KMS-11 (cell line): Measurements from ENCODE around the gene FAM136A.

Experiments
- H2AFZ ChIP-seq: fragments of 200-600 bp; sonication (generic); 2 replicates; pipeline ENCODE4 v1.6.1; 2016; ENCODE audit warnings: antibody characterized with exemption, mixed run types, low read depth
- H3K27ac ChIP-seq: fragments of 200-600 bp; sonication (generic); 2 replicates; pipeline ENCODE4 v1.6.1; 2016; ENCODE audit warnings: mild to moderate bottlenecking, mixed run types
- H3K27me3 ChIP-seq: fragments of 200-600 bp; sonication (generic); 2 replicates; pipeline ENCODE4 v1.6.1; 2017; ENCODE audit warnings: mild to moderate bottlenecking, low read depth, mixed run types, moderate library complexity; ENCODE audit not compliant: insufficient read depth
- H3K36me3 ChIP-seq: fragments of 200-600 bp; sonication (generic); 2 replicates; pipeline ENCODE4 v1.6.1; 2017; ENCODE audit warnings: mild to moderate bottlenecking, mixed run types; ENCODE audit not compliant: insufficient read depth
- H3K4me1 ChIP-seq: fragments of 200-600 bp; sonication (generic); 2 replicates; pipeline ENCODE4 v1.6.1; 2016; ENCODE audit warnings: mild to moderate bottlenecking, low read depth, mixed run types; ENCODE audit not compliant: poor library complexity, severe bottlenecking
- H3K4me2 ChIP-seq: fragments of 200-600 bp; sonication (generic); 2 replicates; pipeline ENCODE4 v1.7.0; 2016; ENCODE audit warnings: mild to moderate bottlenecking, mixed run types
- H3K4me3 ChIP-seq: fragments of 200-600 bp; sonication (generic); IDR thresholded peaks from 2 replicates; pipeline ENCODE4 v1.6.1; 2017; ENCODE audit warnings: low read depth, low read length, mixed read lengths; ENCODE audit not compliant: insufficient read depth
- H3K79me2 ChIP-seq: fragments of 200-600 bp; sonication (generic); 2 replicates; pipeline ENCODE4 v1.6.1; 2016; ENCODE audit warnings: low read depth, mixed run types; ENCODE audit not compliant: insufficient read depth
- H3K9ac ChIP-seq: fragments of 200-600 bp; sonication (generic); 2 replicates; pipeline ENCODE4 v1.6.1; 2016; ENCODE audit warnings: mild to moderate bottlenecking, mixed run types
- H4K20me1 ChIP-seq: fragments of 200-600 bp; sonication (generic); 2 replicates; pipeline ENCODE4 v1.6.1; 2016; ENCODE audit warnings: mild to moderate bottlenecking, mixed run types; ENCODE audit not compliant: insufficient read depth
- TF ChIP-seq, protein P1 (sequence below): fragments of 200-600 bp; sonication (generic); conservative IDR thresholded peaks from 2 replicates; pipeline ENCODE4 v1.6.1; 2017; ENCODE audit warnings: low read depth, mild to moderate bottlenecking, antibody characterized with exemption, low read length, moderate library complexity, mixed read lengths

Gene FAM136A

DNA sequence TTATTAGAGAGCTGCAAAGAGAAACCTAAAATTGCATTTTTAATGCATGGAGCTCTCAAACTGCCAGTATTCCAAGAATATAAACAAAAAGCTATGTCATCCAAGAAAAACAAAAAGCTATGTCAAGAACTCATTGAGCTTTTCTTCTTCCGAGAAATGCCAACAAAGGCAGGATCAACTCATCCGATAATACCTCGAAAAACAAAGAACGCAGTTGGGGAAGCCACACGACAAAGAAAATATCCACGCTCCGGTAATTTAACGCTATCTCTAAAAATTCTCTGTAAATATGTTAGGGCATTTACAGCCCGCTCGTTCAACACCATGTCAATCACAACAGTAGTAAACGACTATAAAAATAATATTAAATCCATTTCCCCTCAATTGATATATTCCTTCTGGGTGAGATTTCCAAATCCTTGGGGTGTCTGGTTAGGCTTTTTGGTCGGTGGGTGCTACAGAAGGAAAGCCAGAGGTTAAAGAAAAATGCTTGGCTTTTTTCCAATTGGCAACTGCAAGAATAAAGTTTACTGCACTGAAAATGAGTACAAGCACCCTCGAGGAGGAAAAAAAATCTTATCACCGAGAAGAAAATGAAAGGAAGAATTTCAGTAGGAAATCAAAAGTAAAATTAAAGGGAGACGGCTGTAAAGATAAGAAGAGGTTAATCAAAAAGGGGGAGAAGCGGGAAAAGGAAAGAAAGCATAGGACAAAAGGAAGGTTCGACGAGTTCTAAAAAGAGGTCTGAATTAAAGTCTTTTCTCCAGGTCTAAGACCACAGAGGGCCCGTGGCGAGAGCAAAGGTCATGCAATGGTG lies 54.3 kb downstream of the FAM136A start:
- peak overlapping the region; percentile 72 for H3K4me2 ChIP-seq
- peak overlapping the region; percentile 93 for H3K9ac ChIP-seq
- H3K79me2 ChIP-seq = peaks cover 58% of the 10 kb centered on the region
- H3K4me3 ChIP-seq = peak overlapping the region; percentile 63
- H4K20me1 ChIP-seq = peaks cover 3% of the 10 kb centered on the region; the same call in 1 of the 2 replicates
- TF ChIP-seq, protein P1, sequence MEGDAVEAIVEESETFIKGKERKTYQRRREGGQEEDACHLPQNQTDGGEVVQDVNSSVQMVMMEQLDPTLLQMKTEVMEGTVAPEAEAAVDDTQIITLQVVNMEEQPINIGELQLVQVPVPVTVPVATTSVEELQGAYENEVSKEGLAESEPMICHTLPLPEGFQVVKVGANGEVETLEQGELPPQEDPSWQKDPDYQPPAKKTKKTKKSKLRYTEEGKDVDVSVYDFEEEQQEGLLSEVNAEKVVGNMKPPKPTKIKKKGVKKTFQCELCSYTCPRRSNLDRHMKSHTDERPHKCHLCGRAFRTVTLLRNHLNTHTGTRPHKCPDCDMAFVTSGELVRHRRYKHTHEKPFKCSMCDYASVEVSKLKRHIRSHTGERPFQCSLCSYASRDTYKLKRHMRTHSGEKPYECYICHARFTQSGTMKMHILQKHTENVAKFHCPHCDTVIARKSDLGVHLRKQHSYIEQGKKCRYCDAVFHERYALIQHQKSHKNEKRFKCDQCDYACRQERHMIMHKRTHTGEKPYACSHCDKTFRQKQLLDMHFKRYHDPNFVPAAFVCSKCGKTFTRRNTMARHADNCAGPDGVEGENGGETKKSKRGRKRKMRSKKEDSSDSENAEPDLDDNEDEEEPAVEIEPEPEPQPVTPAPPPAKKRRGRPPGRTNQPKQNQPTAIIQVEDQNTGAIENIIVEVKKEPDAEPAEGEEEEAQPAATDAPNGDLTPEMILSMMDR = no peak
- H3K36me3 ChIP-seq = no peaks in the 10 kb centered on the region
- H3K27ac ChIP-seq = peak overlapping the region; percentile 97
- H2AFZ ChIP-seq = peak overlapping the region; percentile 68
- no peaks in the 10 kb centered on the region for H3K27me3 ChIP-seq
- H3K4me1 ChIP-seq = peaks cover 42% of the 10 kb centered on the region
